ENCODE results near the gene MAMDC4.

Gene MAMDC4

DNA sequence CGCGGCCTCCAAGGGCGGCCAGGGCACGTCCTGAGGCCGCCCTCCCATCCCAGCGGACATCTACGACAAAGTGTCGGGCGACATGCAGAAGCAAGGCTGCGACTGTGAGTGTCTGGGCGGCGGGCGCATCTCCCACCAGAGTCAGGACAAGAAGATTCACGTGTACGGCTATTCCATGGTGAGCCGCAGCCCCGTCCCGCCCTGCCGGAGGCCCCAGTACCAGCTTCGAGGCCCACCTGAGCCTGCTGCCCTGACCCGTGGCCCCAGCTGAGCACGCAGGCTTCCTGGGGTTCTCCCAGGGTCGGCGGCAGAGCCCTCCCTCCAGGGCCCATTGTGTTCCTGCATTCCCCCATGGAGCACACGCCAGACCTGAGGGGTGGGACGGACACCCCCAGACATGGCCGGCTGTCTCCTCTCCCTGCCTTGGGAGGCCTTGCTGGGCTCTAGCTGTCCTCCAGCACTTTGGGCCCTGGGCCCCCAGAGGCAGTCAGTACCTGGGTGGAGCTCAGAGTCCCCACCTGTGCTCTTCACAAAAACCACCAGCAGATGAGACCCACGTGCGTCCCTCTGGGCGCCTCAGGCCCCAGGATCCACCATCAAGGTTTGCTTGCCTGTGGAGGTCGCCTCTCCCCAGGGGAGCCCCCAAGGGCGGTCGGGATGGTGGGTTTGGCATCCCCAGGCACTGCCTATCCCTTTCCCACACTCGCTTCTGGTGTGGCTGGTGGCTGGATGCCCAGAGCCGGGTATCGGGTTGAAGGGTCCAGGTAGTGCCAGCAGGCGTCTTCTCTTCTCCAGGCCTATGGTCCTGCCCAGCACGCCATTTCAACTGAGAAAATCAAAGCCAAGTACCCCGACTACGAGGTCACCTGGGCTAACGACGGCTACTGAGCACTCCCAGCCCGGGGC, 1.9 kb upstream of the MAMDC4 start:
- TF ChIP-seq ZNF561 (tag by site-specific recombination; IDR thresholded peaks at IDR 0.05; ENCODE audit: borderline replicate concordance) = no peak
- TF ChIP-seq GLIS1 (tag by site-specific recombination; IDR thresholded peaks at IDR 0.05) = peak; percentile 12; the same call in 1 of the 2 replicates
- TF ChIP-seq ZNF549 (tag by site-specific recombination; IDR thresholded peaks at IDR 0.05) = no peak
- peak; percentile 56 for TF ChIP-seq GLIS2 (tag by site-specific recombination; IDR thresholded peaks at IDR 0.05)
- TF ChIP-seq ZNF302 (tag by site-specific recombination; IDR thresholded peaks at IDR 0.05; ENCODE audit: low read depth) = no peak
- no peak for TF ChIP-seq ZNF530 (tag by site-specific recombination; IDR thresholded peaks at IDR 0.05; ENCODE audit: low read depth)
- TF ChIP-seq ZNF707 (tag by site-specific recombination; IDR thresholded peaks at IDR 0.05) = no peak
- TF ChIP-seq, protein P1, sequence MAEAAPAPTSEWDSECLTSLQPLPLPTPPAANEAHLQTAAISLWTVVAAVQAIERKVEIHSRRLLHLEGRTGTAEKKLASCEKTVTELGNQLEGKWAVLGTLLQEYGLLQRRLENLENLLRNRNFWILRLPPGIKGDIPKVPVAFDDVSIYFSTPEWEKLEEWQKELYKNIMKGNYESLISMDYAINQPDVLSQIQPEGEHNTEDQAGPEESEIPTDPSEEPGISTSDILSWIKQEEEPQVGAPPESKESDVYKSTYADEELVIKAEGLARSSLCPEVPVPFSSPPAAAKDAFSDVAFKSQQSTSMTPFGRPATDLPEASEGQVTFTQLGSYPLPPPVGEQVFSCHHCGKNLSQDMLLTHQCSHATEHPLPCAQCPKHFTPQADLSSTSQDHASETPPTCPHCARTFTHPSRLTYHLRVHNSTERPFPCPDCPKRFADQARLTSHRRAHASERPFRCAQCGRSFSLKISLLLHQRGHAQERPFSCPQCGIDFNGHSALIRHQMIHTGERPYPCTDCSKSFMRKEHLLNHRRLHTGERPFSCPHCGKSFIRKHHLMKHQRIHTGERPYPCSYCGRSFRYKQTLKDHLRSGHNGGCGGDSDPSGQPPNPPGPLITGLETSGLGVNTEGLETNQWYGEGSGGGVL (tag by site-specific recombination; IDR thresholded peaks at IDR 0.05) = no peak
- TF ChIP-seq KLF17 (tag by site-specific recombination; IDR thresholded peaks at IDR 0.05) = 0 out of 2 replicates have a peak, but pooled peaks have one; percentile 23
- TF ChIP-seq HOXD13 (CRISPR knock-in tag; IDR thresholded peaks at IDR 0.05; ENCODE audit: borderline replicate concordance) = no peak
- TF ChIP-seq ZNF600 (tag by site-specific recombination; IDR thresholded peaks at IDR 0.05) = peak; percentile 21; the same call in 1 of the 2 replicates
- no peak for TF ChIP-seq ZNF548 (tag by site-specific recombination; IDR thresholded peaks at IDR 0.05)
- TF ChIP-seq ZNF324 (tag by site-specific recombination; IDR thresholded peaks at IDR 0.05) = no peak
- no peaks in the 10 kb centered on the region for H3K9me3 ChIP-seq (ENCODE audit: control insufficient read depth, insufficient read depth, low read depth, low read length)
- H3K4me1 ChIP-seq (ENCODE audit: control insufficient read depth, insufficient read depth, low read length) = 0 out of 2 replicates have a peak, but pooled peaks cover 4% of the 10 kb centered on the region
- POLR2A ChIA-PET = no interaction called here
- CTCF ChIA-PET = no interaction called here
- H3K4me3 ChIP-seq (ENCODE audit: low read depth, low read length) = peak overlapping the region; percentile 86
- no peak overlapping the region for H3K27ac ChIP-seq (ENCODE audit: extremely low read depth, low read depth, low read length)
- peaks cover 0 to 27% of the 10 kb centered on the region in 2 experiments; a peak in 1 of 3 replicates for H3K36me3 ChIP-seq (ENCODE audit: control insufficient read depth in 2 of 2, insufficient read depth in 1 of 2, low read length in 2 of 2)

- no peaks in the 10 kb centered on the region for H3K9me3 ChIP-seq (ENCODE audit: control insufficient read depth, insufficient read depth, low read depth, low read length)
- ChIA-PET POLR2A (interaction anchor here (1.2 to 1.9 kb wide), 2 partner anchors 10 to 13 kb away, joined by 3 to 9 read pairs; no protein-coding TSS in a partner anchor), CTCF (interaction anchor here (0.9 kb wide), 1 partner anchor 9 kb away, joined by 3 read pairs; the partner anchor contains the start of gene AJM1)
- H3K4me1 ChIP-seq (ENCODE audit: control insufficient read depth, insufficient read depth, low read length) = 0 out of 2 replicates have a peak, but pooled peaks cover 4% of the 10 kb centered on the region
- TF ChIP-seq ZNF175 (tag by site-specific recombination; IDR thresholded peaks at IDR 0.05) = no peak
- no peak; the same call in 1 of the 2 replicates for TF ChIP-seq PATZ1 (tag by site-specific recombination; IDR thresholded peaks at IDR 0.05)
- no peak for TF ChIP-seq ZNF121 (tag by site-specific recombination; IDR thresholded peaks at IDR 0.05)
- TF ChIP-seq, protein P2, sequence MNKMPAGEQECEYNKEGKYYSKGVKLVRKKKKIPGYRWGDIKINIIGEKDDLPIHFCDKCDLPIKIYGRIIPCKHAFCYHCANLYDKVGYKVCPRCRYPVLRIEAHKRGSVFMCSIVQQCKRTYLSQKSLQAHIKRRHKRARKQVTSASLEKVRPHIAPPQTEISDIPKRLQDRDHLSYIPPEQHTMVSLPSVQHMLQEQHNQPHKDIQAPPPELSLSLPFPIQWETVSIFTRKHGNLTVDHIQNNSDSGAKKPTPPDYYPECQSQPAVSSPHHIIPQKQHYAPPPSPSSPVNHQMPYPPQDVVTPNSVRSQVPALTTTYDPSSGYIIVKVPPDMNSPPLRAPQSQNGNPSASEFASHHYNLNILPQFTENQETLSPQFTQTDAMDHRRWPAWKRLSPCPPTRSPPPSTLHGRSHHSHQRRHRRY (tag by site-specific recombination; IDR thresholded peaks at IDR 0.05) = no peak
- TF ChIP-seq ZNF426 (tag by site-specific recombination; IDR thresholded peaks at IDR 0.05) = no peak
- H3K36me3 ChIP-seq (ENCODE audit: control insufficient read depth in 2 of 2, insufficient read depth in 1 of 2, low read length in 2 of 2) = peaks cover 0 to 27% of the 10 kb centered on the region in 2 experiments; a peak in 1 of 3 replicates
- H3K27ac ChIP-seq (ENCODE audit: extremely low read depth, low read depth, low read length) = no peak overlapping the region
- H3K4me3 ChIP-seq (ENCODE audit: low read depth, low read length) = no peak overlapping the region
Observed at GRCh38 chr9:136850866-136851775, 1.0 kb upstream of the MAMDC4 start.
